Activated T-helper 1 cell treated with anti-CD3 and anti-CD28 coated beads, Interleukin-12 subunit alpha, Interleukin-12 subunit beta, Interleukin-2, Interleukin-4 antibody, amounts not matched to agents 30 ng/mL and 10 ng/mL and 1 ng/mL, durations not matched to agents 14 hours and 24 hours and 36 hours (primary cell): Measurements from ENCODE around the gene MAN2A2. TPM values are rescaled to one million over a fixed set of nuclear protein-coding genes. Genes with fewer than 3 reads are reported as not detected.

Source experiments
- DNase-seq: peaks from one replicate; pipeline ENCODE4 v3.0.0; 2021; ENCODE audit warnings: low spot score
- H3K27ac Mint-ChIP-seq: one replicate; pipeline ENCODE4 v1.8.0; 2021; ENCODE audit warnings: mild to moderate bottlenecking, mixed read lengths
- H3K27me3 Mint-ChIP-seq: one replicate; pipeline ENCODE4 v1.8.0; 2022; ENCODE audit warnings: mild to moderate bottlenecking, moderate library complexity, mixed read lengths; ENCODE audit not compliant: insufficient read depth
- H3K36me3 Mint-ChIP-seq: one replicate; pipeline ENCODE4 v1.8.0; 2021; ENCODE audit warnings: low read depth, mixed read lengths
- H3K4me1 Mint-ChIP-seq: one replicate; pipeline ENCODE4 v1.8.0; 2021; ENCODE audit warnings: low read depth, mixed read lengths
- H3K4me3 Mint-ChIP-seq: one replicate; pipeline ENCODE4 v1.8.0; 2021; ENCODE audit warnings: mild to moderate bottlenecking, moderate library complexity, mixed read lengths
- H3K9me3 Mint-ChIP-seq: one replicate; pipeline ENCODE4 v1.8.0; 2021; ENCODE audit warnings: mixed read lengths
- intact Hi-C: fragments of 100-400 bp; cut with micrococcal nuclease; formaldehyde crosslinking; loops from one replicate; pipeline ENCODE4 v1.15.1; 2024
- total RNA-seq: library from RNA; stranded (reverse); gene quantifications from 2 replicates; pipeline ENCODE4 v1.2.3, GENCODE V29; 2022

The MAN2A2 gene
- total RNA-seq, 1 donor from 2014 or later: 239 TPM

- Mint-ChIP-seq H3K36me3 (peaks cover 6% of the 10 kb centered on the region), H3K9me3 (no peaks in the 10 kb centered on the region), H3K4me1 (peaks cover 64% of the 10 kb centered on the region), H3K27me3 (no peaks in the 10 kb centered on the region), H3K4me3 (peak overlapping the region; percentile 99), H3K27ac (peak overlapping the region; percentile 99)
- intact Hi-C loops: loop anchor here (1.0 to 10.0 kb wide), 9 partner anchors 26 to 1955 kb away; partner anchors contain the start of genes AP3S2, BLM, IDH2 and MAN2A2
- no peak for DNase-seq
These were observed 26.3 kb downstream of the MAN2A2 start for GRCh38 chr15:90929246-90930019.

- no peaks in the 10 kb centered on the region for H3K36me3 Mint-ChIP-seq
- no peaks in the 10 kb centered on the region for H3K9me3 Mint-ChIP-seq
- peak overlapping the region; percentile 99 for H3K27ac Mint-ChIP-seq
- H3K4me1 Mint-ChIP-seq: peaks cover 59% of the 10 kb centered on the region
- intact Hi-C loops: loop anchor here (1.0 to 10.0 kb wide), 10 partner anchors 8 to 1954 kb away; partner anchors contain the start of genes AP3S2, BLM, IDH2 and MAN2A2
- no peak for DNase-seq
- peak overlapping the region; percentile 99 for H3K4me3 Mint-ChIP-seq
- H3K27me3 Mint-ChIP-seq: no peaks in the 10 kb centered on the region
These were observed 27.9 kb downstream of the MAN2A2 start for GRCh38 chr15:90930861-90931574.

- intact Hi-C loops: loop anchor here (1.0 to 10.0 kb wide), 8 partner anchors 8 to 1953 kb away; partner anchors contain the start of genes AP3S2, IDH2 and NGRN
- H3K27me3 Mint-ChIP-seq: no peaks in the 10 kb centered on the region
- H3K27ac Mint-ChIP-seq: peak overlapping the region; percentile 99
- H3K4me3 Mint-ChIP-seq: peak overlapping the region; percentile 99
- peaks cover 64% of the 10 kb centered on the region for H3K4me1 Mint-ChIP-seq
- H3K36me3 Mint-ChIP-seq: peaks cover 4% of the 10 kb centered on the region
- no peaks in the 10 kb centered on the region for H3K9me3 Mint-ChIP-seq
- no peak for DNase-seq
These were observed 28.4 kb downstream of the MAN2A2 start for GRCh38 chr15:90931575-90931827.

GRCh38 chr15:90931828-90932659, 28.9 kb downstream of the MAN2A2 start, which contains the start of gene HDDC3:
Gene HDDC3 (minus strand): TSS chr15:90932549. CDS start chr15:90932540, 9 bp downstream.
- Mint-ChIP-seq H3K4me1 (peaks cover 69% of the 10 kb centered on the region), H3K27ac (peak within 1 kb of the TSS; percentile 99), H3K9me3 (no peaks in the 10 kb centered on the region), H3K4me3 (peak within 1 kb of the TSS; percentile 99), H3K36me3 (peaks cover 7% of the 10 kb centered on the region), H3K27me3 (no peaks in the 10 kb centered on the region)
- DNase-seq: peak; percentile 87
- intact Hi-C loops: loop anchor here (1.0 to 10.0 kb wide), 8 partner anchors 9 to 1953 kb away; partner anchors contain the start of genes AP3S2, IDH2 and NGRN

- no peak for DNase-seq
- no peaks in the 10 kb centered on the region for H3K27me3 Mint-ChIP-seq
- H3K4me1 Mint-ChIP-seq: peaks cover 69% of the 10 kb centered on the region
- H3K9me3 Mint-ChIP-seq: no peaks in the 10 kb centered on the region
- intact Hi-C loops: loop anchor here (5.0 to 10.0 kb wide), 6 partner anchors 45 to 1952 kb away; partner anchors contain the start of genes AP3S2, IDH2 and NGRN
- peaks cover 7% of the 10 kb centered on the region for H3K36me3 Mint-ChIP-seq
- peak overlapping the region; percentile 99 for H3K4me3 Mint-ChIP-seq
- H3K27ac Mint-ChIP-seq: peak overlapping the region; percentile 99
These were observed 29.5 kb downstream of the MAN2A2 start for GRCh38 chr15:90932660-90932991.

GRCh38 chr15:90933301-90933700, 30.2 kb downstream of the MAN2A2 start:
- peak overlapping the region; percentile 99 for H3K4me3 Mint-ChIP-seq
- no peaks in the 10 kb centered on the region for H3K9me3 Mint-ChIP-seq
- H3K27me3 Mint-ChIP-seq: no peaks in the 10 kb centered on the region
- H3K36me3 Mint-ChIP-seq: peaks cover 9% of the 10 kb centered on the region
- no peak for DNase-seq
- H3K4me1 Mint-ChIP-seq: peaks cover 68% of the 10 kb centered on the region
- peak overlapping the region; percentile 70 for H3K27ac Mint-ChIP-seq
- intact Hi-C loops: loop anchor here (5.0 to 10.0 kb wide), 6 partner anchors 46 to 1952 kb away; partner anchors contain the start of genes AP3S2, IDH2 and NGRN

- peak overlapping the region; percentile 95 for H3K27ac Mint-ChIP-seq
- H3K4me3 Mint-ChIP-seq: peak overlapping the region; percentile 90
- no peaks in the 10 kb centered on the region for H3K27me3 Mint-ChIP-seq
- intact Hi-C loops: loop anchor here (1.0 to 10.0 kb wide), 11 partner anchors 31 to 1950 kb away; partner anchors contain the start of genes AP3S2, CIB1, IDH2 and MAN2A2
- peaks cover 10% of the 10 kb centered on the region for H3K36me3 Mint-ChIP-seq
- peak; percentile 84 for DNase-seq
- H3K9me3 Mint-ChIP-seq: no peaks in the 10 kb centered on the region
- peaks cover 61% of the 10 kb centered on the region for H3K4me1 Mint-ChIP-seq
These were observed 31.3 kb downstream of the MAN2A2 start for GRCh38 chr15:90934256-90934948.

- Mint-ChIP-seq H3K27me3 (no peaks in the 10 kb centered on the region), H3K4me3 (peak within 1 kb of the TSS; percentile 90), H3K4me1 (peaks cover 54% of the 10 kb centered on the region), H3K27ac (peak within 1 kb of the TSS; percentile 95), H3K9me3 (no peaks in the 10 kb centered on the region), H3K36me3 (peaks cover 14% of the 10 kb centered on the region)
- DNase-seq: peak; percentile 93
- intact Hi-C loops: loop anchor here (1.0 to 10.0 kb wide), 13 partner anchors 19 to 1950 kb away; partner anchors contain the start of genes AP3S2, BLM, CIB1 and IDH2
These were observed 32.0 kb downstream of the MAN2A2 start, which contains the start of gene UNC45A for GRCh38 chr15:90934949-90935751. Gene UNC45A (plus strand): TSS chr15:90935285. CDS start chr15:90935325, 40 bp downstream.

- no peaks in the 10 kb centered on the region for H3K27me3 Mint-ChIP-seq
- H3K27ac Mint-ChIP-seq: no peak overlapping the region
- no peak for DNase-seq
- peaks cover 24% of the 10 kb centered on the region for H3K36me3 Mint-ChIP-seq
- no peaks in the 10 kb centered on the region for H3K9me3 Mint-ChIP-seq
- intact Hi-C loops: loop anchor here (10.0 kb wide), 3 partner anchors 672 to 1948 kb away; partner anchors contain the start of genes AP3S2 and NGRN
- peak overlapping the region; percentile 90 for H3K4me3 Mint-ChIP-seq
- peaks cover 37% of the 10 kb centered on the region for H3K4me1 Mint-ChIP-seq
These were observed 33.7 kb downstream of the MAN2A2 start for GRCh38 chr15:90936823-90937222.

GRCh38 chr15:90938261-90938660, 35.2 kb downstream of the MAN2A2 start:
- Mint-ChIP-seq H3K9me3 (no peaks in the 10 kb centered on the region), H3K4me3 (no peak overlapping the region)
- intact Hi-C loops: loop anchor here (10.0 kb wide), 3 partner anchors 673 to 1947 kb away; partner anchors contain the start of genes AP3S2 and NGRN

GRCh38 chr15:90939756-90940155, 36.7 kb downstream of the MAN2A2 start:
- no peak overlapping the region for H3K27ac Mint-ChIP-seq
- DNase-seq: no peak
- peaks cover 32% of the 10 kb centered on the region for H3K36me3 Mint-ChIP-seq
- no peaks in the 10 kb centered on the region for H3K9me3 Mint-ChIP-seq
- intact Hi-C loops: loop anchor here (10.0 kb wide), 3 partner anchors 675 to 1945 kb away; partner anchors contain the start of genes AP3S2 and NGRN
- peaks cover 12% of the 10 kb centered on the region for H3K4me1 Mint-ChIP-seq
- H3K27me3 Mint-ChIP-seq: no peaks in the 10 kb centered on the region
- no peak overlapping the region for H3K4me3 Mint-ChIP-seq

More at GRCh38 chr15:90938261-90938660, 35.2 kb downstream of the MAN2A2 start:
- Mint-ChIP-seq H3K4me1 (peaks cover 26% of the 10 kb centered on the region), H3K36me3 (peaks cover 30% of the 10 kb centered on the region), H3K27me3 (no peaks in the 10 kb centered on the region), H3K27ac (no peak overlapping the region)
- no peak for DNase-seq
